Activated T-cell treated with anti-CD3 and anti-CD28 coated beads for 48 hours (primary cell): ENCODE data around the gene ZNF276.
"Not testable (repeated sequence)": the region's sequence is repeated elsewhere in the genome, so short reads cannot be mapped to it uniquely, and the experiment has no call there.

Experiments used
- DNase-seq: peaks from one replicate; pipeline ENCODE4 v3.0.0-alpha.2; 2020; ENCODE audit warnings: low read depth

ZNF276 gene

GRCh38 chr16:89695875-89696669, 25.3 kb upstream of the ZNF276 start:
- DNase-seq, result no peak

DNA sequence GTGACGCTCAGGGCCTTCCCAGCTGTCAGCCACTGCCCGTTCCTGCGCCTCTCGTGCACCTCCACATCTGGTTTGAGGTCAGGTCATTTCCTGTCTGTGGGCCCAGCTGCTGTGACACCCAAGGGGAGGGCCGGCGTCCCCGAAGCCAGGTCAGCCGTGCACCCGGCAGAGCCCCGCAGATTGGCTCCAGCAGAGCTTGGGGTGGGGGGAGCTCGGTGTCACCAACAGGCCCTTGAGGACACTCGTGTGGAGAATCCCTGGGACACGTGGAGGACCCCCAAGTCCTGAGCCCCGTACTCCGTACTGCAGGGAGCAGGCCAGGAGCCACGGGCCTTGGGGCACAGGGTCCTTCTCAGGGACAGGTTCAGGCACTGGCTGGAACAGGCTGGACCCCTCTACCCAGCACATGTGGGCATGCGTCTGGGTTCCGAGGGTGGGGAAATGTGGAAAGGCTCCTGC, 24.6 kb upstream of the ZNF276 start:
- no peak for DNase-seq

DNA sequence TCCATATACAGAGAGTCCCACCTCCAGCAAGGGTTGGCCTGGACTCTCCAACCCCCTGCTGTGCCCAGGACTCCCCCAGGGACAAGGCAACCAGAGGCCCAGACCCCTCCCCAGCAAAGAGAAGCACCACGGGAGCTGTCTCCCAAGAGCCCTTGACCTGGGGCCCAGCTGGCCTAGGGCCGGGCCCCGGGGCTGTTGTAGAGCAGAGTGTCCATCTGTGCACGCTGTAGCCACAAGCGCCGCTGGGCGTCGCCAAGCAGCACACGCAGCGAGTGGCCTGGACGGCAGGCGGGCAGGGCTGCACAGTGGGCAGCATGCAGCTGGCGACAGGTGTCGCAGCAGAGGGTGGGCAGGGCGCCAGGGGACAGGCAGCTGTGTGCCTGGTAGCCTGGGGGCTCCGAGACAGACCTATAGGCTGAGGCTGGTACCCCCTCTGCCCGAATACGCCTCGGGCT, 24.1 kb upstream of the ZNF276 start:
- DNase-seq, result no peak

DNA sequence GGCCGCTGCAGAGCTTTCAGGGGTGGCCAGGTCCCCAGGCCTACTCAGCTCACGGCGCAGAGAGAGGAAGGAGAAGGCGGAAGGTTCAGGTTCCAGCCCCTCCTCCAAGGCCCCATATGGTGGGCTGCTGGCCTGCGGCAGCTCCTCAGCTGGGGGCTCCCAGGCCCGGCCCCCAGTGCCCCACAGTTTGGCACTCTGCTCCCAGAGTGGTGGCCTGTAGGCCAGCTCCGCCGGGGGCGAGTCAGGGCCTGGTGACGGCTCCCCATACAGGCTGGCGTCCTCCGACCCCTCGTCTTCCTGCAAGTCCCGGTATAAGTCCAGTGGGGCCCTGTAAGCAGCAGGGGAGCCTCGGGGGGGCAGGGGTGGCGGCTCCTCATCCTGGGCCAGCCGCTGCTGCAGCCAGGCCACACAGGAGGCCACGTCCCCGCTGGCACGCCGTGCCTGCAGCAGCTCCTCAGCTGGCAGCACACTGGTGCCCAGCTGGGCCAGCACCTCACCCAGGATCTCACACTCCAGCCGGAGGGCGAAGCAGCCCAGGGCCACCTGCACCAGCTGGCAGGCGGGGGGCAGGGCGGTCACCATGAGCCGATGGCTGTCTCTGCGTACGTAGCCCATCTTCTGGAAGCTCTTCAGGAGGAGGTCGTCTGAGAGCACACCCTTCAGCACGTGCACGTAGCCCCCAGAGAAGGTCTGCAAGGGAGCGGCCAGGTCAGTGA, 23.6 kb upstream of the ZNF276 start:
- DNase-seq, result no peak

GRCh38 chr16:89698717-89699116, 22.6 kb upstream of the ZNF276 start:
- DNase-seq, result not testable (repeated sequence)

GRCh38 chr16:89699629-89700099, 21.7 kb upstream of the ZNF276 start:
- not testable (repeated sequence) for DNase-seq

- peak; percentile 95 for DNase-seq
Observed at GRCh38 chr16:89700100-89700648, 21.2 kb upstream of the ZNF276 start.

GRCh38 chr16:89700649-89701424, 20.5 kb upstream of the ZNF276 start:
- DNase-seq, result peak; percentile 55

DNA sequence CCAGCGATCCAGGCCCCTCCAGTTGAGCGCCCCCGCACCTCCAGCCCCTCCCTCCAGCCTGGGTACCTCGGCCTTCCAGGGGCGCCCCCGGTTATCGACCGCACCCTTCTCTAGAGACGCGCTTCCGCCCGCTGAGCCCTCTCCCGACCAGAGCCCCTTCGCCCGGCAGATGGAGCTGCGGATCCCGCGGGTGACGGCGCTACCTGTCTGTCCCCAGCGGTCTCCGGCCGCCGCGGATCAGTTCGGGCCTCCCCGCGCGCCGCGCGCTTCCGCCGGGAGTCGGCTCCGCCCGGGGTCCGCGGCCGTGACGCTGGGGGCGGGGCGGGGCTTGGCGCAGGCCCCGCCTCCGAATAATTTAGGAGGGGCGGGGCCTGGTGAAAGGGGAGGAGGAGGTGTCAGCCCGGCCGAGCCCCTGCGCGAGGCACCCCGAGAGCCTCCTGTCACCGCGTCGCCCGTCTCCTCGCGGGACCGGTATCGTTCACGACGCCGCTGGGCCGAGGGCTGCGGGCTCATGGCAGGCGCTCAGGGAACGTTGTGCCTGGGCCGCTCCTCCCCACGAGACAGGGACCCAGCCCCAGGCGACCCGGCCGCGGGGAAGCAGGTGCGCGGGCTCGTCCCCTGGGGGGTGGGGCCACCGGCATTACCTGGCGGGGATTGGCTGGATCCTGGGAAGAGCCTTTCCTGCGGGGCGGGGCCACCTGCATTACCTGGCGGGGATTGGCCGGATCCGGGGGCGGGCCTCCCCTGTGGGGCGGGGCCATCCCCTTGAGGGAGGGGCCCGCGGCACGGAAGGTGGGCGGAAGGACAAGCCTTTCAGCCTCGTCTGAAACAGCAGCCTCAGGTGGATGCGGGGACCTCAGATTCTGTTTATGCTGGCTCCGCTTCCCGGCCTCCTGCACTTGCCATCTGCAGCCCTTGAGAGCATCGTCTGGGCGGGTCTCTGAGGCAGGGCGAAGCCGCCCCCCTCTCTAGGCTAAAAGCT, 19.6 kb upstream of the ZNF276 start, which contains the start of gene SPATA2L:
SPATA2L (minus strand) TSS at position 281 of the 982 bp plus-strand sequence. CDS start 473 bp downstream, outside the sequence.
- DNase-seq, result peak; percentile 97

- DNase-seq, result no peak
Observed at GRCh38 chr16:89704281-89704680, 17.1 kb upstream of the ZNF276 start.

DNA sequence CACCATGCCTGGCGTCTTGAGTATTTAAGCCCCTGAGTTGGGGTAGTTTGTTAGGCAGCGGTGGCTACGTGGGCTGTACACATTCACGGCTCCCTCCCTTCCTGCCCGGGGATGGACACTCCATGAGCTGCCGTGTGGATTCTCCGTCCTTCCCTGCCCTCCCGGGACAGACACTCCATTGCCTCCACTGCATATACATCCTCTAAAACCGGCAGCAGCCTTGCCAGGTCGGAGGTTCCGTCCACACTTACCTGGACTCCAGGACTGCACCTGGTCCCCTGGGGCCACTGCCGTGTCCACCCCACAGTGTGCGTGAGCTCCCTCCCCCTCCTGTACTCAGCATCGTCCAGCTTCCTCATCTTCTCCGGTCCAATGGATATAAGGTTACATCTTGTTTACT, 16.3 kb upstream of the ZNF276 start:
- DNase-seq, result no peak

GRCh38 chr16:89706518-89707260, 14.6 kb upstream of the ZNF276 start:
- DNase-seq, result no peak

GRCh38 chr16:89707695-89708094, 13.6 kb upstream of the ZNF276 start:
- DNase-seq, result no peak

GRCh38 chr16:89708481-89708931, 12.8 kb upstream of the ZNF276 start:
- no peak for DNase-seq

DNA sequence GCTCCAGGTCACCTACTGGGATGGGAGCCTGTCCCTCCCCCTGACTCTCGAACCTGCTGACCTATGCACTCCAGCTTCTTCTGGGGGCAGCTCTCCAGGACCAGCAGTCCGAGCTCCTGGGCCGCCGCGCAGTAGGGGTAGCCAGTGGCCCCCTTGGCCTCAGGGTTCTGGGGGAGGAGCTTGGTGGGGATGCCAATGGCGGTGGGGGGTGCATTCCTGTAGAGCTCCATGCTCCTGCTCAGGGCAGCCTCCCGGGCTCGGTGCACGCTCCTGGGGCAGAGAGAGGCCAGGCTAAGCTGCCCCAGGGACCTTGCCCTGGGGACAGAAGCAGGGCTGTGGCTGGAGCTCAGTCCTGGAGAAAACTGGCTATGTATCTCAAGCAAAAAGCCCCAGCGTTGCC, 12.2 kb upstream of the ZNF276 start:
- no peak for DNase-seq

DNA sequence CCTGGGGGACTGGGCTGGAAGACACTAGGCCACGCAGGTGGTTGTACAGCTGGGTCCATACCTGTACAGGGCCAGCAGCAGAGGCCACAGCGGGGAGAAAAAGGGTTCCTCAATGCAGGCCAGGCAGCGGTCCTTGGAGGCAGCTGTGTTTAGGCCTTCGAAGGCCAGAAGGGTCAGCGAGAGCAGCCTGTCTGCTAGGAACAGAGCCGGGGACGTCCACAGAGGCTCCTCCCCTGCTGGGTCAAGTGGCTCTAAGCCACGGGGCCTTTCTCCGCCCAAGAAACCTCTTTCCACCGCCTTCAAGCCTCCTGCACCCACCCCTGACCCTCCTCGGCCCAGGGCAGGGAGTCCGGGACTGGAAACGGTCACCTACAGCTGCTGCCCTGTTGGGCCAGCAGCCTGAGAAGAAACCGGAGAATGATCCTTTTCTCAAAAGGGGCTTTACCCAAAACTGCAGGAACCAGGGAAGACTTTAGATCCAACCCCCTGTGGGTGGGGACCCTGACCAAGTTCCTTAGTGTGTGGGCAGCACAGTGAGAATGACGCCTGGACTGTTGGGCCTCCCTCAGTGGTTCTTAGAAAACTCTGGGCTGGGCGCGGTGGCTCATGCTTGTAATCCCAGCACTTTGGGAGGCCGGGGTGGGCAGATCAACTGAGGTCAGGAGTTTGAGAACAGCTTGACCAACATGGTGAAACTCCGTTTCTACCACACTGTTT, 11.5 kb upstream of the ZNF276 start:
- no peak for DNase-seq

- DNase-seq, result no peak
Observed at GRCh38 chr16:89710709-89711564, 10.4 kb upstream of the ZNF276 start.

DNA sequence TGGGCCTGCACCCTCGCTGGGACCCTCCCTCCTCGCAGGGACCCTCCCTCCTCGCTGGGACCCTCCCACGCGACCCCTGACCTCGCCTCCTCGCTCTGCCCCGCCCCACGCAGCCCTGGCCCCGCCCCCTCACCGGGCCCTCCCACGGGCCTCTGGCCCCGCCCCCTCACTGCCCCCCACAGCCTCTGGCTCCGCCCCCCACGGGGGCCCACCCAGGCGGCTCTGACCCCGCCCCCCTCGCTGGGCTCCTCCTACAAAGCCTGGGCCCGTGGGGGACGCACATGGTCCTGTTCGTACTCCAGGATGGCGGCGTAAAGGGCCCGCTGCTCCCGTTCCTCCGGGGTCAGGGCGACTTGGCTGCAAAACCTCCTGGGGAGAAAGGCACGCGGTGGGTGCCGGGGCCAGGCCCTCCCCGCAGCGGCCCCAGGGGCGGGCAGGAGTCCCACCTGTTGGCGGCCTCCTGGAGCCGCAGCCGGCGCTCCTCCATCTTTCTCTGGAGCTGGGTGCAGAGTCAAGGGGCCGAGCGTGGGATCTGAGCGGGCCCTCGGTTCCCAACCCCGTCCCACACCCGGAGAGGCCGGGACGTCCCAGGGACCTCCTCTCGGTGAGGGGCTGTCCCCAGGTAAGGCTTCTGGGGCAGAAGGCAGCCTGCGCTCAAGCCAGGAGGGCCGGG, 9.6 kb upstream of the ZNF276 start:
- peak; percentile 62 for DNase-seq
